ENCODE data around the gene CKS1B.
A peak's percentile ranks its signal among the peaks of the same experiment; 100 is the strongest.
"Not testable (repeated sequence)": the region's sequence is repeated elsewhere in the genome, so short reads cannot be mapped to it uniquely, and the experiment has no call there.

CKS1B gene

GRCh38 chr1:154962156-154962749 is 12.2 kb upstream of the CKS1B start:
- DNase-seq, result peak in 7 of 58 donors; percentile 10 to 54 (median 44)

DNA sequence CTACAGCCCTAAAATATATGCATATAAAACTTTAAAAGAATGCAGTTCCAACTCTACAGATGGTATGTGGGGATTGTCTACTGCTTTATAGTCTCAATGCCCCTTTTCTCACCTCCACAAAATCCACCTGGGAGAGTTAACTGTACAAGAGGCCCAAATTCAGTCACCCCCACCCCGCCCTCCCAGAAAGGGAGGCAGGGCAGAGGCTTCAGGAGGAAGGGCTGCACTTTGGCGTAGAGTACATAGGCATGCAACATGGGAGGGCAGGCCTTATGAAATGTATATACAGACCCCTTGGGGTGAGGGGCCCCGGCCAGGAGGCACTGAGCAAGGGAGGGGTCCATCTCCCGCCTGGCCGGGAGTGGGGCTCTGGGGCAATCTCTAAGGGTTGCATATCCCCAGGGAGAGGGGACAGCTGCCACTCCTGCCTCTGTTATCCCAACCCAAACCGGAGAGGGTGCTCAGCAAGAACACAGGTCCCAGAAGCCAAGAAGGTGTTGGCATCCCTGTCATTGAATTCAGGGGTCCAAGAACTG is 11.6 kb upstream of the CKS1B start:
- DNase-seq, result no peak

DNA sequence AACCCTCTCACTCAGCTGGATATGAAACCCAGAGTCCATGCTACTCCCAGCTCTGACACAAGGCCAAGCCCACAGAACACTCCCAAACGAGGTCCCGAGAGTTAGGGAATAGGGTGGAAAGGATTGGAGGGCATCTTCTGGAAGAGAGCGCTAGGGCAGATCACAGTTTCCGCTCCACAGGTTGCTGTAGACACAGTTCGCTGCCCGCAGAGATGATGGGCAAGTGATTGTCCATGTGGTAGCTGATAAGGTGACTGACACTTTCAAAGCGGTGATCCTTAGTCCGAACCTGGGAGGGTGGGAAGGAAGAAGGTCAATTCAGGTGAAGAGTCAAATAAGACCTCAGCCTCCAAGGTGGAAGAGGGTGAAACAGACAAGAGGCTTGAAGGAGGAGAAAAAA is 10.8 kb upstream of the CKS1B start:
- DNase-seq, result no peak

DNA sequence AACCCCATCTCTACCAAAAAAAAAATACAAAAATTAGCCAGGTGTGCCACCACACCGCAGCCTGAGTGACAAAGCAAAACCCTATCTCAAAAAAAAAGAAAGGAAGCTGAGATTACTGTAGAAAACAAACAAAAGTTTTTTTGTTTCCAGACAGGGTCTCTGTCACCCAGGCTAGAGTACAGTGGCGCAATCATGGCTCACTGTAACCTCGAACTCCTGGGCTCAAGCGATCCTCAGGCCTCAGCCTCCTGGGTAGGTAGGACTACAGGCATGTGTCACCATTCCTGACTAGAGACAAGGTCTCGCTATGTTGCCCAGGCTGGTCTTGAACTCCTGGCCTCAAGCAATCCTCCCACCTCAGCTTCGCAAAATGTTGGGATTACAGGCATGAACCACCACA is 10.1 kb upstream of the CKS1B start:
- DNase-seq, result no peak

DNA sequence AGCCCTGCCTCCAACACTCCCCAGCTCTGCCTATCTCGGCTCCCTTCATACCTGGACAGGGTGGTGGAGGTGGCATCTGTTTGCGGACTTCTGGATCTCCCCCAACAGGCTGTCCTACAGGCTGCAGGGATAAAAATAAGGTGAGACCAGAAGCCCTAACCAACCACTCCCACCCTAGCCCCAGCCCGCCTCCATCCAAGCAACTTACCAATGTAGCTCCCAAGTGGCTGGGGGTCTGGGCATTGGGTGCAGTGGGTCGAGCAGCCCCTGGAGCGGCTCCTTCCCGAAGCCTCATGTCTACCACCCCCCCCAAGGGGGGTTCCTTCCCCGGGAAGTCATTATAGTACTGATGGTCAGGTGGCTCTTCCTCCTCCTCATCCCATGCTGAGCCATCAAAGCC is 8.4 kb upstream of the CKS1B start:
- no peak for DNase-seq

DNA sequence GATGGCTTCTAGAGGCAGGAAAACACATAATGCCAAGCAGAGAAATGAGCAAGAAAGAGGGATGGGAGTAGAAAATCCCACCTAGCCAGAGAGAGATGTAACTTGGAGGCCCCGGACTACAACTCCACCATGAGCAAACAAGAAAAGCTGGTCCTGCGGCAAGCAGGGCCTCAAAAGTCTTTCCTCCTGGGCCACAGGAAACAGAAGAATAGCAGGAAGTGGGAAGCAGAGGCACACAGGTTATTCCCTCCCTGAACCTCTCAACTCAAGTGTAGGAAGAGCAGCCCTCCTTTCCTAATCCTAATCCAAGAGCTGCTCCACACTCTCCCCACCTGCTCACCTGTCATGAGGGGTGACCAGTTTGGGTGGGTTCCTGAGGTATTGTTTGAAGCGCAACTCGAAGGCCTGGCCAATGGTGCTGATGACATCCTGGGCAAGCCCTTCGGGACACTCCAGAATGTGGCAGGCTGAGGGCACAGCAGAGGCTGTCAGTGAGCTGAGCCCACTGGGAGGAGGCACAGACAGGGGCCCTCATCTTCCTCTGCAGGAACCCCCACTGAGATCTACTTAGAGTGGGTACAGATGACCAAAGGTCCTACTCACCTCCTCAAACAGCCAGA is 7.0 kb upstream of the CKS1B start:
- no peak for DNase-seq

GRCh38 chr1:154968731-154969130 is 5.8 kb upstream of the CKS1B start:
- DNase-seq, result no peak

DNA sequence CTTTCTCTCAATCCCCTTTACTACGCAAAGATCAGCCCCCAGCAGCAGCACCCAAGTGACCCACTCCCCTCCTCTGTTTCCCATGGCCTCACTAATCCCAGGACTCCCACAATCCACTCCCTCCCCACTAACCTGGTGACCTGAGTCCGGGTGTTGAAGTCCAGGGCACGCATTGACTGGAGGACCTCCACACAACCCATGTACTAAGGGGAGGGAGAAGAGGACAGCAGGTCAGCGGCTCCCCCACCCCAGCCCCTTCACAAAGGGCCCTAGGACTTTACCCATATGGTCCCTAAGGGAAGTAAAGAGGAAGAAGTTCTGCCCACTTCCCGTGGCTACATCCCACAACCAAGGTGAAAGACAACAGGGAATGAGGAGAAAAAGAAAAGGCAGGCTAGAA is 5.2 kb upstream of the CKS1B start:
- DNase-seq, result no peak

DNA sequence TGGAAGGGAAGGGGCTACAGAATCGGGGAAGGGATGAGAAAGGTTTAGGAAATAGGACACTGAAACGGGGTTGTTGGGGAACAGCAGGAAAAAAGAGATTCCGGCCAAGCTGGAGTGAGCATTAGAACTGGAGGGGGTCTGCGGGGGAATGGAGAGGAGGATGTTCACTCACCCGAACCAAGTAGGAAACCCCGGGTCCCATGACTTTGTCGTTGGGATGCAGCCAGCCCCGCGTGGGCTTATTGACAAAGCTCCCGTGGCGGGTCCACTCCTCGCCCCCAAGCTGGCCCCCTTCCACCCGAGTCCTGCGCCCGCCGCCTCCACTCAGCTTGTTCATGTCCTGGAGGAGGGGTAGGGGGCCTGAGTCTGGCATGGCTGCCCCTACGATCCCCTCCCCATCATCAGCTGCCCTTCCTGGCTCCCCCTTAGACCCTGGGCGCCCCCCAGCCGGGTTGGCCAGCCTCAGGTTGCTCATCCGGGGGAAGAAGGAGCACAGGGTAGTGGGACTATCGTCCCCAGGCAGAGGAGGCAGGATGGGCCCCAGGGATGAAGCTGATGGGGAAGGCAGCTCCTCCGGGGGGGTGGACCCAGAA is 4.5 kb upstream of the CKS1B start:
- DNase-seq, result peak in 14 of 58 donors; percentile 7 to 66 (median 22)

DNA sequence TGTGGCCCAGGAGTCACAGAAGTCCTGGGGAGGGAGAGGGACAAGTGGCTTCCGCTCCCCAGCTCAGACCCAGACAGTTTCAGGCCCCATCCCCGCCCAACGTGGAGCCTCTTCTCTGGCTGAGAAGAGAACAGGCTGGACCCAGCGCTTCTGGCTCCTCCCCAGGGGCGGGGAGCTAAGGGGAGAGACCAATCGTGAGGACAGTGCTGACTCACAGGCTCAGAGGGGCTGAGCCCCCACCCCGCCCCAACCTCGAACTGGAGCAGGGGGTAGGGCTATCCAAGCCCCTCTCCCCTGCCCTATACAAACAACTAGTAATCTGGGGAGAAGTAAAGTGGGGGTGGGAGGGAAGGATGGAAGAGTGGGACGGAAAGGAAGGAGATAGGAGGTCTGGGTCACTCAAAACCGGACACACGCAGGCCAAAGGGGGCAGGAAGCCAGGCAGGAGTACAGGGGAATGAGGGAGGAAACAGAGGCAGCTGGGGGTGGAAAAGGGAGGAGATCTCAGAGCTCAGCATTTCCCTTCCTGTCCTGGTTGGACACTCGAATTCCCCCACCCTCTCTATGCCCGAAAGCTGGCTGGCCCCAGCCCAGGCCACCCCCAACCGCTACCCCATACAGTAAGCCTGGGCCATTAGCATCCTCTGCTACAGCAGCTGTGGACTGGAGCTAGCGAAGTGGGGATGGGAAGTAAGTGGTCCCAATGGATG is 3.7 kb upstream of the CKS1B start, which contains the start of gene SHC1:
TSS of gene SHC1 (minus strand) at position 117 of the 710 bp plus-strand sequence. CDS start 221 bp downstream, outside the sequence.
- peak; percentile 25 to 97 (median 82) for DNase-seq

GRCh38 chr1:154971341-154971998 is 3.0 kb upstream of the CKS1B start:
- DNase-seq, result no peak

DNA sequence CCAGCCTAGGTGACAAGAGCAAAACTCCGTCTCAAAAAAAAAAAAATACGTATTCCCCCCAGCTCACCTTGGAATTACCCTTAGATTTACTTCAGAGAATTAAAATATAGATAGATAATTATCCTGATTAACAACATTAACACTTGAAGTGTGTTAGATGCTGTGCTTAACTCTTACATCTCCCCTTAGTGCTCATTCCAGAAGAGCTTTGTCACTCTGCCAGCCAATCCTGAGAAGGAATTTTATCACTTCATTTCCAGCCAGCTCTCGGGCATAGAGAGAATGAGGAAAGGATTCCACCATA is 2.3 kb upstream of the CKS1B start:
- DNase-seq, result no peak

- peak in 29 of 58 donors; percentile 7 to 65 (median 19) for DNase-seq
Measured at GRCh38 chr1:154972517-154973343, 1.8 kb upstream of the CKS1B start.

- DNase-seq, result peak in 55 of 58 donors; percentile 41 to 85 (median 71)
Measured at GRCh38 chr1:154973344-154974101, 958 bp upstream of the CKS1B start.

GRCh38 chr1:154974808-154975408 is 427 bp downstream of the CKS1B start:
- DNase-seq, result peak in 55 of 58 donors; percentile 82 to 100 (median 93)

DNA sequence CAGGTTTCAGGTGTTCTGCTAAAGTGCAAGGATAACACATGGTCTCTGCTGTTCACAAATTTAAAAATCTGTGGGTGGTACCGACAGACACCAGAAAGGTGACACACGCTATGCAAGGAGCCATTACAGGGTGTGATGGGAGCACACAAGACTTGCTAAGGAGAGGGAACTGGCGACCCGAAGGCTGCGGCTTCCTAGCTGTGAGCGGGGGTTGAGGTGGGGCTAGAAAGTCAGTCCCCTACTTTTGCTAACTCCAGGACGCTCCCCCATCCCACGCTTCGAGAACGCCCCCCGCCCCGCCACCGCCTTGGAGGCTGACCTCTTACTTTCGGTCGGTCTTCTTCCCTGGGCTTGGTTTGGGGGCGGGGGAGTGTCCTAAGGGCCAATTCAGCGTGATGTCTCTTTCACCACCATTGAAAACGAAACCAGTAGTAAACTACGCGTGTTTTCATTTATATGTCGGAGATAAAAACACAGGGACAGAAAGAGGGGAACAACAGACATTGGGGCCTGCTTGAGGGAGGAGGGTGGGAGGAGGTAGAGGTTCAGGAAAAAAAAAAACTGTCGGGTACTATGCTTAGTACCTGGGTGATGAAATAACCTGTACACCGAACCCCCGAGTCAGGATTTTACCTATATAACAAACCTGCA is 1.1 kb downstream of the CKS1B start:
- DNase-seq, result peak in 9 of 58 donors; percentile 14 to 31 (median 17)

- DNase-seq, result not testable (repeated sequence)
Measured at GRCh38 chr1:154977762-154978161, 3.3 kb downstream of the CKS1B start.

- DNase-seq, result no peak
Measured at GRCh38 chr1:154978360-154978759, 3.9 kb downstream of the CKS1B start.

GRCh38 chr1:154982341-154982740 is 7.9 kb downstream of the CKS1B start:
- no peak for DNase-seq
